SK-N-MC (cell line): Measurements from ENCODE around the gene DOCK9.

ENCODE experiments used
- DNase-seq: peaks from one replicate; pipeline ENCODE4 v3.0.0-alpha.2; 2011; ENCODE audit warnings: low read depth, low spot score
- H3K27ac ChIP-seq: fragments of 200-600 bp; sonication (generic); 2 replicates; pipeline ENCODE4 v1.5.1; 2016; ENCODE audit warnings: mixed run types
- H3K36me3 ChIP-seq: fragments of 200-600 bp; sonication (generic); 2 replicates; pipeline ENCODE4 v1.6.1; 2017; ENCODE audit warnings: antibody characterized with exemption, low read length, mixed read lengths; ENCODE audit not compliant: insufficient read depth
- H3K4me3 ChIP-seq: fragments of 200-600 bp; sonication (generic); 2 replicates; pipeline ENCODE4 v1.5.1; 2016
- H3K9ac ChIP-seq: fragments of 200-600 bp; sonication (generic); 2 replicates; pipeline ENCODE4 v1.8.0; 2017; ENCODE audit warnings: mixed run types, mixed read lengths; ENCODE audit not compliant: insufficient read length
- H3K9me3 ChIP-seq: fragments of 200-600 bp; sonication (generic); 2 replicates; pipeline ENCODE4 v1.6.1; 2017; ENCODE audit warnings: low read depth, mild to moderate bottlenecking, antibody characterized with exemption, low read length, moderate library complexity, mixed read lengths
- EZH2 ChIP-seq: fragments of 200-600 bp; sonication (generic); IDR thresholded peaks from one replicate; pipeline ENCODE4 v1.6.1; 2017; ENCODE audit warnings: antibody characterized with exemption
- FOXP2 ChIP-seq: optimal IDR thresholded peaks from 2 replicates; pipeline ENCODE3; 2011; ENCODE audit warnings: mild to moderate bottlenecking, moderate library complexity; ENCODE audit not compliant: insufficient read depth; ENCODE audit errors: extremely low read length, control extremely low read depth
- POLR2AphosphoS5 ChIP-seq: IDR thresholded peaks from 2 replicates; pipeline ENCODE4 v1.6.1; 2012; ENCODE audit warnings: mild to moderate bottlenecking, low read depth, low read length, borderline replicate concordance

Gene DOCK9

DNA sequence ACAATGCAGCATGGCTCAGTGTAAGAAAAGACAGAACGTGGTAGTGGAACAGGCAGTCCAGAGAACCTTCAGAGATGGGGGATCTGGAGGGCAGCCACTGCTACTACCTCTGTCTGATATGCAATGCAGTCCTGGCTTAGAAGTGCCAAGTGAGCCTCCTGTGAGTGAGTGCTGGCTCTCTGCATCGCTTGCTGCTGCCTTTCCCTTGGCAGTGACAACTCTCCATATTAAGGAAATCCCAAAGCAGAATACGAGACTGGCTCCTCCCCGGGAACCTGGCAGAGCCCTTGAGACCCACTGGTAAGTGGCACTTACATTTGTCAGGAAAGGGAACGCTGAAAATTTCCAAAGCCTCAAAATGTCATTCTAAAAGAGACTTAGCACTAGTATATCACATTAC lies 7.5 kb downstream of the DOCK9 start:
- Histone ChIP-seq H3K36me3 (no peaks in the 10 kb centered on the region), H3K9me3 (no peaks in the 10 kb centered on the region), H3K27ac (no peak overlapping the region), H3K4me3 (no peak overlapping the region), H3K9ac (no peak overlapping the region)
- no peak for TF ChIP-seq POLR2AphosphoS5
- TF ChIP-seq EZH2: no peak
- no peak for TF ChIP-seq FOXP2
- DNase-seq: no peak

GRCh38 chr13:98967491-98967890 lies 10.4 kb downstream of the DOCK9 start:
- H3K36me3 ChIP-seq: no peaks in the 10 kb centered on the region
- no peak for DNase-seq
- no peak overlapping the region for H3K27ac ChIP-seq
- H3K9ac ChIP-seq: no peak overlapping the region
- no peaks in the 10 kb centered on the region for H3K9me3 ChIP-seq
- H3K4me3 ChIP-seq: no peak overlapping the region
- TF ChIP-seq FOXP2: no peak

DNA sequence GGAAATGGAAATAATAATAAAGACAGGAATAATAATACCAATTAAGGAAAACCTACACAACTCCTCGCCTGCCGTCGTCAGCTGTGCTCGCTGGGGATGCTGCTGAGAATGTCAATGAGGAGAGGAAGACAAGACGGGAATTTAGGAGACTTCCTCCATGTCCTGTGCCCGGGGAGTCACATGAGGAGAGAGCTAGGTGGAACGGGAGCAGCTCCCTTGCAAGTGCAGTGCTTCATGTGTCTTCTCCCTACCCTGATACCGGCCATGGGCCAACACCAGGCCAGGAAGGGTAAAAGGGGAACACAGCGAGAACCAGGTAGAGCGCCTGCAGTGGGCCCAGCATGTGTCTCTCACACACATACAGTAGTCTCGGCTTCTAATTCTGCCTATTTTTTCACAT lies 11.8 kb downstream of the DOCK9 start:
- Histone ChIP-seq H3K9me3 (no peaks in the 10 kb centered on the region), H3K36me3 (no peaks in the 10 kb centered on the region), H3K9ac (no peak overlapping the region), H3K27ac (no peak overlapping the region), H3K4me3 (no peak overlapping the region)
- TF ChIP-seq POLR2AphosphoS5 (no peak), EZH2 (no peak)
- DNase-seq: no peak

- TF ChIP-seq POLR2AphosphoS5 (no peak), FOXP2 (no peak), EZH2 (no peak)
- Histone ChIP-seq H3K9ac (no peak overlapping the region), H3K4me3 (no peak overlapping the region), H3K27ac (no peak overlapping the region), H3K9me3 (no peaks in the 10 kb centered on the region), H3K36me3 (no peaks in the 10 kb centered on the region)
- no peak for DNase-seq
Observed at GRCh38 chr13:98965325-98965724, 12.5 kb downstream of the DOCK9 start.

GRCh38 chr13:98963917-98964316 lies 13.9 kb downstream of the DOCK9 start:
- TF ChIP-seq POLR2AphosphoS5: no peak
- no peak for TF ChIP-seq FOXP2
- TF ChIP-seq EZH2: no peak
- H3K36me3 ChIP-seq: no peaks in the 10 kb centered on the region
- DNase-seq: no peak
- no peak overlapping the region for H3K4me3 ChIP-seq
- H3K9ac ChIP-seq: no peak overlapping the region
- H3K27ac ChIP-seq: no peak overlapping the region
- no peaks in the 10 kb centered on the region for H3K9me3 ChIP-seq

DNA sequence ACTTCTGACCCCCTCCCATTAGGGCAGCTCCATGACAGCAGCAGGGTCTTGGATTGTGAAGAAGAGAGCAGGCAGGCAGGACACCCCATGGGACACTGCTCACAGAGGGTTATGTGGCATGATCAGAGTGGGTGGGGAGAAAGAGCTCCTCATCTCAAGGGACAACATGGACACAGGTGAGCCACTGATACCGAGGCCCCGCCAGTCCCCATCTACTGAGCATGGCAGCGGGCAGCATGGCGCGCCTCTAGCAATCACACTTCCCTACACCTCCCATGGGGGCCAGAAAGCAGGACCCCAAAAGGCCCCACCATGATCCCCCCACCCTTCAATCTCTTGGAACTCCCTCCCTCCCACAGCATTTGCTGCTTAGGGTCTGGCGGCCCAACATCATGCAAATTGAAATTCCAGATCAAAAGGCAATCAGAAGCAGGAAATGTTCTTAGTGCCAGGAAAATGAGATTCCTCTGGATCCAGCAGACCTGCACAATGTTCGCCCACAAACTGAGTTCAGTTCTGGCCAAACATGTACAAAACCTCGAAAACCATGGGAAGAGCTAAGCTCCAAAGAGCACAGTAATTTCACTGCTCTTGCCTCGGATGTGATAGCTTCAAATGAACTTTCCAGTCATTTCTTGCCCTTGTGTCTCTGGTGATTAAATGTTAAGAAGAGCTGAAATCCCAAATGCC lies 14.8 kb downstream of the DOCK9 start:
- Histone ChIP-seq H3K36me3 (no peaks in the 10 kb centered on the region), H3K9ac (no peak overlapping the region), H3K4me3 (no peak overlapping the region), H3K9me3 (no peaks in the 10 kb centered on the region), H3K27ac (no peak overlapping the region)
- DNase-seq: no peak
- no peak for TF ChIP-seq POLR2AphosphoS5
- TF ChIP-seq EZH2: no peak
- no peak for TF ChIP-seq FOXP2

GRCh38 chr13:98961503-98962105 lies 16.3 kb downstream of the DOCK9 start:
- no peak overlapping the region for H3K4me3 ChIP-seq
- H3K27ac ChIP-seq: no peak overlapping the region
- DNase-seq: no peak
- no peak overlapping the region for H3K9ac ChIP-seq
- H3K9me3 ChIP-seq: no peaks in the 10 kb centered on the region
- no peaks in the 10 kb centered on the region for H3K36me3 ChIP-seq
- TF ChIP-seq FOXP2 (no peak), EZH2 (no peak), POLR2AphosphoS5 (no peak)

DNA sequence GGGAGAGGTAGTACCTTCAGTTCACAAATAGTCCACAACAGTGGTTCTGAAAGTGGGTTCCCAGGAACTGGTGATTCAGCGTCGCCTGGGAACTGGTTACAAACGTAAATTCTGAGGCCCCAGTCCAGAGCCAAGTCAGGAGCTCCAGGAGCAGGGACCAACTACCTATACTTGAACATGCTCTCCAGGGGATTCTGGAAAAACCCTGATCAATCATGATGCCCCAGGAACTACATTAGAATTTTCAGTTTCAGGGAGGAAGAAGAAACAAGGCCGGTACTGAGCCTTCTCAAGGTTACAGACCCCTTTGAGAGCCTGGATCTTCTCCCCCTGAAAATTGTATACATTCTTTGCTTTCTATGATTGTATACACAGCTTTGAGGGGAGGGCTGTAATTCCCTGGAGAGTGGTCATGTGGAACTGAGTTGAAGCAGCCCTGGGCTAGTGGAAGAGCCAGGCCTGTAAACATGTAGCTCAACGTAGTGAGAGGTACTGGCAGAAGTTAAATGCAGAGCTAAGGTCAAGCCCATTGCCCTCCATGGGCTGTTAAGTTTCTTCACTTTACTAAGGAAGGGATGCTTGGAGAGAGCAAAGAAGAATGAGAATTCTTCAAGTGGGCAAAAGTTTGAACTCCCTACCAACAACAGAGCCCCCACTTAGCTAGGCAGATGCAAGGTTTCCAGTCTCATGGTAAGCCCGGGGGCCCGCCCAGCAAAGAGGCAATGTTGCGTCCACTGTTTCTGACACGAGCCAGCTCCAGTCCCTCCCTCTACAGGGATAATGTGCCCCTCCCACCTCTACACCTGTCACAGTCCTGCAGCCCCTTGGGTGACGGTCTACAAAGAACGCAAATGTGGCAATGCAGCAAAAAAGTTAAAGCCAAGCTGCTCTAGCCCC lies 17.0 kb downstream of the DOCK9 start:
- no peak for TF ChIP-seq FOXP2
- TF ChIP-seq POLR2AphosphoS5: no peak
- no peak for TF ChIP-seq EZH2
- DNase-seq: no peak
- H3K9me3 ChIP-seq: no peaks in the 10 kb centered on the region
- no peak overlapping the region for H3K9ac ChIP-seq
- H3K36me3 ChIP-seq: no peaks in the 10 kb centered on the region
- no peak overlapping the region for H3K4me3 ChIP-seq
- no peak overlapping the region for H3K27ac ChIP-seq
